Vagina (tissue), 2 donors: ENCODE results near the gene WFDC6.

Source experiments
- POLR2A ChIP-seq, 2 donors: fragments of 450-650 bp; IDR thresholded peaks; one replicate each; pipeline ENCODE4 v1.6.1; 2017; ENCODE audit warnings: antibody characterized with exemption in 2 of 2, mild to moderate bottlenecking in 2 of 2, moderate library complexity in 2 of 2
- POLR2AphosphoS5 ChIP-seq, 2 donors: sonication (generic); formaldehyde crosslinking; IDR thresholded peaks; one replicate each; pipeline ENCODE4 v1.9.0; 2017; ENCODE audit warnings: antibody characterized with exemption in 2 of 2, mild to moderate bottlenecking in 2 of 2, low read depth in 1 of 2; ENCODE audit not compliant: insufficient read depth in 1 of 2
- TF ChIP-seq, protein P1 (sequence below), 3 experiments: fragments of 450-650 bp in 2 of 3; fragments of 200-600 bp in 1 of 3; sonication (generic) in 1 of 3; IDR thresholded peaks; one replicate each; pipeline ENCODE4 v1.5.1; 2017 to 2019; ENCODE audit warnings: antibody characterized with exemption in 3 of 3, mild to moderate bottlenecking in 2 of 3, moderate library complexity in 2 of 3

GRCh38 chr20:45538209-45538799 lies 978 bp downstream of the WFDC6 start:
- TF ChIP-seq, protein P1, sequence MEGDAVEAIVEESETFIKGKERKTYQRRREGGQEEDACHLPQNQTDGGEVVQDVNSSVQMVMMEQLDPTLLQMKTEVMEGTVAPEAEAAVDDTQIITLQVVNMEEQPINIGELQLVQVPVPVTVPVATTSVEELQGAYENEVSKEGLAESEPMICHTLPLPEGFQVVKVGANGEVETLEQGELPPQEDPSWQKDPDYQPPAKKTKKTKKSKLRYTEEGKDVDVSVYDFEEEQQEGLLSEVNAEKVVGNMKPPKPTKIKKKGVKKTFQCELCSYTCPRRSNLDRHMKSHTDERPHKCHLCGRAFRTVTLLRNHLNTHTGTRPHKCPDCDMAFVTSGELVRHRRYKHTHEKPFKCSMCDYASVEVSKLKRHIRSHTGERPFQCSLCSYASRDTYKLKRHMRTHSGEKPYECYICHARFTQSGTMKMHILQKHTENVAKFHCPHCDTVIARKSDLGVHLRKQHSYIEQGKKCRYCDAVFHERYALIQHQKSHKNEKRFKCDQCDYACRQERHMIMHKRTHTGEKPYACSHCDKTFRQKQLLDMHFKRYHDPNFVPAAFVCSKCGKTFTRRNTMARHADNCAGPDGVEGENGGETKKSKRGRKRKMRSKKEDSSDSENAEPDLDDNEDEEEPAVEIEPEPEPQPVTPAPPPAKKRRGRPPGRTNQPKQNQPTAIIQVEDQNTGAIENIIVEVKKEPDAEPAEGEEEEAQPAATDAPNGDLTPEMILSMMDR (IDR thresholded peaks at IDR 0.05): no peak
- TF ChIP-seq POLR2A (IDR thresholded peaks at IDR 0.05) (no peak), POLR2AphosphoS5 (IDR thresholded peaks at IDR 0.05; ENCODE audit: insufficient read depth in 1 of 2, low read depth in 1 of 2) (no peak)
